SW480 (cell line): ENCODE measurements around the gene KIF26A.
"Not testable (repeated sequence)": the region's sequence is repeated elsewhere in the genome, so short reads cannot be mapped to it uniquely, and the experiment has no call there.

Source experiments
- DNase-seq: peaks from one replicate; pipeline ENCODE4 v3.0.0-alpha.2; 2016; ENCODE audit warnings: low spot score

Gene KIF26A

GRCh38 chr14:104143521-104144452 is 5.4 kb downstream of the KIF26A start:
- no peak for DNase-seq

GRCh38 chr14:104144453-104144790 is 6.0 kb downstream of the KIF26A start:
- DNase-seq: no peak

DNA sequence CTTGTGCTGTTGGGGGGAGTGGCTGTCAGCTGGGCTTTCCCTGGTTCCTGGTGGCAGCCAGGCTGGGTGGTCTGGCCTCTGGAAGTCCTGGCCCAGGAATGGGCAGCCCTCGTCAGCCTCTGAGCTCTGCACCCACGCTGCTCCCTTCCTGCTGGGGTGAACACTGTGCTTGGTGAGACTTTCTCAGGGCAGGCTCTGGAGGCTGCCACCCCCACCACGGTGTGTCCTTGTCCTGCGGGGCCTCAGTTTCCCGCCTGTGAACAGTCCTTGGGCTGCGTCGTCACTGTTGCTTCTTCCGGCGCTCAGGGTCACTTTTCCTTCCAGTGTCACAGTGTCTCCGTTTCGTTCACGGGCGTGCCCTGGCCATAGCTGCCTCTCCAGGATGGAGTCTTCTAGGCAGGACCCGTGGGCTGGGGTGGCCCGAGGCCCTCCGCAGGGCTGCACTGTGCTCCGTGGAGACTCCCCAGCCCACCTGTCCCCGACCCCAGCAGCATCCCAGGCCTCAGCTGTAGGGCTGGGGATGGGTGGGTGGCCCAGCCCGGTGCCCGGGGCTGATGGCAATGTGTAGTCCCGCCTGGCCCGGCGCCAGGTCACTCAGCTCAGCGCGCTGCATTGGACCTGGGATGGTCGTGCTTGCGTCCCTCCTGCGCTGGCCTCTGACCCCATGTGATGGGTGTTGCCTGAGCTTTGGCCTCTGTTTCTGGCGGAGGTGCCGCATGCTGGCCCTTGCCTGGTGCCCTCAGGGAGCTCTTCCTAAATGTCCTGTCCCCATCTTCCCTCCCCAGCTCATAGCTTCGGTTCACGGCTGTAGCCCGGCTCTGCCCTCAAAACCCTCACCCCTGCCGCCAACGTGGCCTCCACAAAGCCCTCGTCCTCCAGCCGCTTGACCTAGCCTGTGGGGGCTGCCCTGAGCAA is 6.8 kb downstream of the KIF26A start:
- no peak for DNase-seq

DNA sequence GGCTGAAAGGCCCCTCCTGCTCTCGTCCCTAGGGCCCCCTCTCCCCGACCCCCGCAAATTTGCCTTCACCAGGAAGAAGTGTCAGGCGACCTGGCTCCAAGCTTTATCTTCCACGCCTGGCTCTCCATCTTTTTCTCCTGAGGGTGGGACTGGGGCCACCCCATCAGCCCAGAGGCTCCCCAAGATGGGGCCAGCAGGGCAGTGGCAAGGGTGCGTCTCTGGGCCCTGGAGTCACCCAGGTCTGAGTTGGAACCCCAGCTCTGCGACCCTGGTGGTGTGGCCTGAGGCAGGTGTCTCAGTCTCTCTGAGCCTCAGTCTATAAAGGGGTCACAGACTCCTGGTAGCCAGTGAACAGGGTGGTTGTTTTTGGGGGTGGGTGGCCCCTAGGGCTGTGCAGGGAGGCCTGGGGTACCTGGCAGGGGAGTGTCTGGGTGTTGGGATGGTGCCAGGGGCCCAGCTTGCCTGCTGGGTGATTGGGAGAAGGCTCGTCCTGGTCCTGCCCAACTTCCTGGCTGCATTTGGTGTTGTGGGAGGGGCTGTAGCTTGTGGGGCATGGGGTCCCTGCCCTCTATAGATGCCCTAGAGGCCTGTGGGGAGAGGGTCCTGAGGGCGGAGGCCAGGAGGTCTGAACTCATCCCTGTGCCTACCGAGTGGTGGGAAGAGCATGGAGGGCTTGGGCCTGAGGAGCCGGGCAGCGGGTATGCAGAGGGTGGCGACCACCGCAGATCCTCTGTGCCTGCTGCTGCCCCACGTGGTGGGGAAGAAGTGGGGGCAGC is 7.6 kb downstream of the KIF26A start:
- DNase-seq: no peak

GRCh38 chr14:104146651-104147345 is 8.4 kb downstream of the KIF26A start:
- DNase-seq: no peak

DNA sequence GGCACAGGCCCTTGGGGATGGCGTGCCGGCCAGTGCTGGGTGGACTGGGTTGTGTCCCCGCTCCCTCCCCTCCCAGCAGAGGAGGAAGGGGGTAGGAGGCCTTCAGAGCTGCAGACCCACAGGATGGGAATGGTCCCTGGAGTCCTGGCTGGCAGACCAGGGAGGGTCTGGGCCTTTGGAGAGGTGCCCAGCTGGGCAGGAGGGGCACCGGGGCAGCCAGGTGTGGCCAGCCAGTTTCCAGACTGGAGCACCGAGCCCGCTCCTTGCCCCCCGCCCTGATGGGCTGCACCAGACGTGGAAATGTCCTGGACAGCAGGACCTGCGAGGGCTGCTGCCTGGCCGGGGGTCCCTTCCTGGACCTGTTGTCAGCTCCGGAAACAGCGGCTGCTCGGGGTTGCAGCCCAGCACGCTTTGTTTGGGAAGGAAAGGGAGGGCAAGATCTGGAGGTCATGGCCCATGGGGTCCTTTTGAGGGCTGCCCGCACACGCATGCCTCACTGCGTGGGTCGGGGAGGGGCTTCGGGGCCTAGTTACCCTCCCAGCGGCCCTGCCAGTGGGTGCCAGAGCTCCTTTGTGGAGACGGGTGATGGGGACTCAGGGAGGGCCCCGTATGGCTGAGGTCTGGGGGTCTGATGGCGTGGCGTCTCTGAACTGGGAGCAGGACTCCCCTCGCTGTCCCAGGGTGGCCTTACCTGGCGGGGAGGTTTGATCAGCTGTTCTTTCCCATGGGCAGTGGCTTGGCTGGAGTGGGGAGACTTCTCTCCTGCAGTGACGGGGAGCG is 9.1 kb downstream of the KIF26A start:
- DNase-seq: no peak

DNA sequence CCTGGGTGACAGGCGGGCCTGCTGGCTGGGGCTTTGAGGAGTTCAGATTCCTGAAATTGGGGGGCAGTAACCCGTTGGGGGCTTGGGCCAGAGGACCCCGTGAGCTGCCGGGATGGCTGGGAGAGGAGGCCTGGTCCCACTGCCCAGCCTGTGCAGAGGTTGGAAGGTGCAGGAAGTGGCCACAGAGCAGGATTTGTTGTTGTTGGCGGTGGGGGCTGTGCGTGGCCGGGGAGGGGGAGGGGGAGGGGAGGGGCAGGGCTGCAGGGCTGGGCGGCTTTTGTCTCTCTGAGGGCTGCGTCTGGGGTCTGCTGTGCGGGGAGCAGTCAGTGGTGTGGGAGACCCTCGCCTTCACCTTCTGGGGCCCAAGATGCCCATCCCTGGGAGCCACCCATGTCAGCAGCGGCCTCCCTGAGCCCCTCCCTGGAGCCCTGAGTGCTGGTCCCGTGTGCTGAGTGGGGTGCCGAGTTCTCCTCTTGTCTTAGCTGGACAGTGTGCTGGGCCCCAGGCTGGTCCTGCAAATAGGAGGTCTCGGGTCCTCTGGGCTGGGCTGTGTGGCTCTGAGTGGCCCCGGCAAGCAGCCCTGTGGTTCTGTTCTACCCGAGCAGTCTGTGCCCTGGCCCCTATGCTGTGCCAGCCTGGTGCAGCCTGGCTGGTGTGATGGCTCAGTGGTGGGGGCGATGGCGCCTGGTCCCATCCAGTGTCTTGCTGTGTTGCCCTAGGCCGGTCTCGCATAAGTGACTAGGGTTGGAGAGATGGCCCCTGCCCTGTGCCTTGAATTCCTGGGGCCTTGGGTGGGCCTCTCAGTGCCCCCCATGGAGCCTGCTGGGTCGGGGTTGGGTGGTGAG is 10.3 kb downstream of the KIF26A start:
- no peak for DNase-seq

DNA sequence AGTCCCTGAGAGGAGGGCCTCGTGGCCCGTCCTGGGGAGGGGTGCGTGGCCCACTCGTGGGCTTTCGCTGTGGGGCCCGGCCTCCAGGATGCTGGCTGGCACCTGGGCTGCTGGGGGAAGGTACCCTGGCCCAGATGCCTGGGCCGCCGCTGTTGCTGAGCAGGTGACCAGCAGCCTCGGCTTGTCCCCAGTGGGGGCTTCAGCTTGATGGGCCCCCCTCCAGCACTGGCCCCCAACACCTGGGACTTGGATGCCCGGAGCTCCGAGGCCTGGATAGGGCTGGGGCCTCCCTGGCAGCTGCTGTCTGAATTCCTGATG is 10.8 kb downstream of the KIF26A start:
- DNase-seq: no peak

- no peak for DNase-seq
Measured at GRCh38 chr14:104149617-104150135, 11.3 kb downstream of the KIF26A start.

DNA sequence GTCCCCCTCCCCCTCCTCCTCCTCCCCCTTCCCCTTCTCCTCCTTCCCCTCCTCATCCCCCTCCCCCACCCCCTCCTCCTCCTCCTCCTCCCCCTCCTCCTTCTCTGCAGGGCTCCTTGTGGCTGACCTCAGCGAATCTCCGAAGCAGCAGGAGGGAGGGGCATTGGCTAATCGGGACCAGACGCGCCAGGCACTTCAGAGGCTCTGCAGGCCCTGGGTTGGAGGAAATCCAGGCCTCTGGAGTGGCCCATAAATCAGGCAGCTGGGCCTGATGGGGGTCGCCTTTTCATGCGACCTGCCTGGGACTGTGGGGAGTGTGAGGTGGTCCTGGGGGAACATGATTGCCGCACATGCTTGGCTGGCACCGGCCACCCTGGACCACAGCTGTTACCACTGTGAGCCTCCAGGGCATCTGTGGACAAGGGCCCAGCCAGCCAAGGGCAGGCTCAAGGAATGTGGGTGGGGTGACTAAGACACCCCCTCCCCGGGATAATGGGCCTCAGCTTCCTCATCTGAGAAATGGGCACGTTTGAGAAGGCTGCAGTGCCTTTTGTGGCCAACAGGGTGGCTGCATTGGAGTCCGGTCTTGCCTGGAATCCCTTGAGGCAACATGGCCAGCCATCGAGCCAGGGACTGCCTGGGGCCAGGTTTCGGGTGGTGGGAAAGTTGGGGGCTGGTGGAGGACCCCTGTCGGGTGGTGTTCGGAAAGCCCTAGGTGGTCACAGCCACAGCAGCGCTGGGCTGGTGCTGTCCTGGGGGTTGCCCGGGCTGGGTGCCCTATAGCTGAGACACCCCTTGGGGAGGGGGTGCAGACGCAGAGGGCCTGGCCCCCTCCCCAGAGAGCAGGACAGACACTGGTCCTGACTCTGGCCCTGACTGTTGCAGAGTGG is 12.0 kb downstream of the KIF26A start:
- no peak for DNase-seq

- no peak for DNase-seq
Measured at GRCh38 chr14:104151026-104151381, 12.6 kb downstream of the KIF26A start.

DNA sequence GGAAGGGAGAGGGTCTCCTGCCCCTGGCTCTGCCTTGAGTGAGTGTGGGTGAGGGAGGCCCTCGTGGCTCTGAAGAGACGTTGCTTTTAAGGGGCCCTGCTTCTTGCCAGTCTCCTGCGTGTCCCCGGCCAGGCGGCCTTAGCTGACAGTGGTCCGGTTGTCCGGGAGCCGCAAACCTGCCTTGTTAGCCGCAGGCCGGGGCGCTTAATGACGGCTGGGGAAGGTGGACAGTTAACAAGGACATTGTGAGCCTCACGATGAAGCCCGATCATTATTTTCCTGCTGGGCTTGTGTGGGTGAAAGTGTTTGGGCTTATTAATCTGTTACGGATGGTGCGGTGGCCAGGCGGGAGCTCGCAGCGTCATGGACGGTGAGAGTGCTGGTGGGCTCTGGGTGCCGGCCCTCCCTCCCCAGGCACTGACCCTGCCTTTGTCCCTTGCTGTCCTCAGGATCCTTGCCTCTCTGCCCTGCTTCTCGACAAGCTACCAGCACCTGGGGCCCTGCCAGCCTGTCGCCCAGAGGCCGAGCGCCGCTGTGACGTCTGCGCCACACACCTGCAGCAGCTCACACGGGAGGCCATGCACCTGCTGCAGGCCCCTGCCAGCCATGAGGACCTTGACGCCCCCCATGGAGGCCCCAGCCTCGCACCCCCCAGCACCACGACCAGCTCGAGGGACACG is 13.3 kb downstream of the KIF26A start:
- DNase-seq: no peak

DNA sequence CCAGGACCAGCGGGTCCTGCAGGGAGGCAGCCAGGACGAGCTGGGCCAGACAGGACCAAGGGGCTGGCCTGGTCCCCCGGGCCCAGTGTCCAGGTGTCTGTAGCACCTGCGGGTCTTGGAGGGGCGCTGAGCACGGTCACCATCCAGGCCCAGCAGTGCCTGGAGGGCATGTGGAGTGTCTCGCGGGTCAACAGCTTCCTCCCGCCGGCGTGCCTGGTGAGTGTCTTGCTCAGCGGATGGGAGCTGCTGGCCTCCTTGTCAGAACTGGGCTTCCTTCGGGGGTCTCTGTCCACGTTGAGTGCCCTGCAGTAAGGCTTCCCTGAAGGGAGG is 13.8 kb downstream of the KIF26A start:
- DNase-seq: no peak

GRCh38 chr14:104152686-104153393 is 14.5 kb downstream of the KIF26A start:
- DNase-seq: no peak

DNA sequence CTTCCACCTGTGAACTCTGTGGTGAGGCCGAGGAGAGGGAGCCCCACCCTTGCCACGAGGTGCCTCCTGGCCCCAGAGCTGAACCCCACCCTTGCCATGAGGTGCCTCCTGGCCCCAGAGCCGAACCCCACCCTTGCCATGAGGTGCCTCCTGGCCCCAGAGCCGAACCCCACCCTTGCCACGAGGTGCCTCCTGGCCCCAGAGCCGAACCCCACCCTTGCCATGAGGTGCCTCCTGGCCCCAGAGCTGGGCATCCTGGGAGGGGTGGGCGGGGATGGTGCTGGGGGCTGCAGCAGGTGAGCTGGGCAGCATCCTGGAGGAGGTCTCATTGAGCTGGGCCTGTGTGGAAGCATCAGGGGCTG is 15.0 kb downstream of the KIF26A start:
- DNase-seq: not testable (repeated sequence)

- no peak for DNase-seq
Measured at GRCh38 chr14:104154246-104154645, 15.9 kb downstream of the KIF26A start.

DNA sequence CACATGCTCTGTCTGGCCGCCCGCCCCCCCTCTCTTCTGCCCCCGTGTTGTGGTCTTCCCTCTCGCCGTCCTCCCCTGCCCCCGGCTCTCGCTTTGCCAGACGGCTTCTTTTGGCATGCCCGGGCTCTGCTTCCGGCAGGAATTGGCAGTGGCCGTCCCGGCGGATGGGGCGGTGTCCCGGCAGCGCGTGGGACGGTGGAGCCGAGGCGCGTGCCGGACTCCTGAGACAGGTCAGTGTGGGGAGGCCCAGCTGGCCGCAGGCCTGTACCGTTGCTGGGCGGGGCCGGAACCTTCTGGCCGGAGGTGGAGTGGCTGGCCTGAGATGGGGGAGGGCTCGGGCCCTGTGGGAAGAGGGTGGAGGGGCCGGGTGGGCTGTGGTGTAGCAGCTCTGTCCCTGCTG is 17.1 kb downstream of the KIF26A start:
- DNase-seq: no peak

GRCh38 chr14:104156142-104156541 is 17.8 kb downstream of the KIF26A start:
- DNase-seq: no peak
